Spleen (tissue), 7 donors: Measurements from ENCODE around the gene OPN3.

Experiments used
- CTCF ChIP-seq, 11 experiments: fragments of 200-600 bp in 7 of 11; fragments of 450-650 bp in 4 of 11; sonication (generic) in 4 of 11; IDR thresholded peaks in 8 of 11; conservative IDR thresholded peaks in 3 of 11; 1 replicate in 7 of 11; 2 replicates in 4 of 11; pipeline versions ENCODE4 v1.4.0 to v1.8.0; 2016 to 2021; ENCODE audit warnings: antibody characterized with exemption in 11 of 11, inconsistent platforms in 4 of 11, mild to moderate bottlenecking in 1 of 11
- POLR2A ChIP-seq, 3 donors: fragments of 450-650 bp; IDR thresholded peaks; one replicate each; pipeline ENCODE4 v1.5.1; 2017; ENCODE audit warnings: antibody characterized with exemption in 3 of 3, mild to moderate bottlenecking in 1 of 3
- POLR2AphosphoS5 ChIP-seq, 3 donors: sonication (generic); formaldehyde crosslinking; IDR thresholded peaks; one replicate each; pipeline ENCODE4 v1.5.1; 2017; ENCODE audit warnings: antibody characterized with exemption in 3 of 3
- donor health status: DM: no; HTN: no; CAD: no; lungs with moderate emphysema.
- donor health status: DM: no; HTN: no; CAD: no.
- donor health status: DM: no; HTN: no; CAD: no.

DNA sequence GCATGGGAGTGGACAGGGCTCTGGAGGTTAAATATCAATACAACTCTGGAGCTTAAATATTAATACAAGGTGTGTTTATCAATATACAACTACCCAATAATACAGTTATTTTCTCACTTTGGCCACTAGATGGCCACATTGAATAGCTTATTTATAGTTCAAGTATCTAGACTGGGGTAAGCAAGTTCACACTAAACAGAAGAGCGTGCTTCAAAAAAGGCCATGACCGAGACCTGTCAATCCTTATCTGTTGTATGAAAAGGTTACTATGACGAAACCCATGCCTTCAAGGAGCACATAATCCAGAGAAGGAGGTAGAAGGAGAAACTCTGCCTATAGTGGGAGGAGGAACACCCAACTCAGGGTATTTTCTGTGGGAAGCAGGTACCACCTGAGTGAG, 29.1 kb downstream of the OPN3 start:
- TF ChIP-seq POLR2AphosphoS5 (IDR thresholded peaks at IDR 0.05) (no peak), CTCF (IDR thresholded peaks at IDR 0.05 in 8 of 11, conservative IDR thresholded peaks at IDR 0.05 in 3 of 11) (peak; percentile 26 to 77 (median 63)), POLR2A (IDR thresholded peaks at IDR 0.05) (no peak)
